ENCODE data around the gene TANC1. TPM values are rescaled to one million over a fixed set of nuclear protein-coding genes. Genes with fewer than 3 reads are reported as not detected.

TANC1 gene
- total RNA-seq, 1 donor from 2014 or later: 84.1 TPM

GRCh38 chr2:159230145-159230877, 261.9 kb downstream of the TANC1 start:
- TF ChIP-seq CTCF (IDR thresholded peaks at IDR 0.05; ENCODE audit: unreplicated experiment): no peak
- H3K4me1 Mint-ChIP-seq (ENCODE audit: unreplicated experiment): peaks cover 11% of the 10 kb centered on the region
- H3K36me3 Mint-ChIP-seq (ENCODE audit: low read depth, unreplicated experiment): peaks cover 40% of the 10 kb centered on the region
- peak overlapping the region; percentile 13 for H3K27ac Mint-ChIP-seq (ENCODE audit: unreplicated experiment)
- DNase-seq (ENCODE audit: low spot score): no peak
- H3K9me3 Mint-ChIP-seq (ENCODE audit: unreplicated experiment): no peaks in the 10 kb centered on the region
- H3K27me3 Mint-ChIP-seq (ENCODE audit: unreplicated experiment): peaks cover 3% of the 10 kb centered on the region
- no peak overlapping the region for H3K4me3 Mint-ChIP-seq (ENCODE audit: unreplicated experiment)

- no peak for TF ChIP-seq CTCF (IDR thresholded peaks at IDR 0.05; ENCODE audit: unreplicated experiment)
- Mint-ChIP-seq H3K4me1 (ENCODE audit: unreplicated experiment) (peaks cover 7% of the 10 kb centered on the region), H3K27me3 (ENCODE audit: unreplicated experiment) (no peaks in the 10 kb centered on the region), H3K4me3 (ENCODE audit: unreplicated experiment) (no peak overlapping the region), H3K27ac (ENCODE audit: unreplicated experiment) (no peak overlapping the region), H3K36me3 (ENCODE audit: low read depth, unreplicated experiment) (peaks cover 40% of the 10 kb centered on the region), H3K9me3 (ENCODE audit: unreplicated experiment) (no peaks in the 10 kb centered on the region)
- no peak for DNase-seq (ENCODE audit: low spot score)
Measured at GRCh38 chr2:159232456-159233170, 264.2 kb downstream of the TANC1 start.

GRCh38 chr2:159234868-159235267, 266.4 kb downstream of the TANC1 start:
- Mint-ChIP-seq H3K27me3 (ENCODE audit: unreplicated experiment) (no peaks in the 10 kb centered on the region), H3K36me3 (ENCODE audit: low read depth, unreplicated experiment) (peaks cover 32% of the 10 kb centered on the region), H3K9me3 (ENCODE audit: unreplicated experiment) (no peaks in the 10 kb centered on the region), H3K4me3 (ENCODE audit: unreplicated experiment) (no peak overlapping the region), H3K27ac (ENCODE audit: unreplicated experiment) (no peak overlapping the region), H3K4me1 (ENCODE audit: unreplicated experiment) (no peaks in the 10 kb centered on the region)
- DNase-seq (ENCODE audit: low spot score): no peak
- no peak for TF ChIP-seq CTCF (IDR thresholded peaks at IDR 0.05; ENCODE audit: unreplicated experiment)

GRCh38 chr2:159243529-159243928, 275.1 kb downstream of the TANC1 start:
- peak overlapping the region; percentile 55 for H3K27ac Mint-ChIP-seq (ENCODE audit: unreplicated experiment)
- DNase-seq (ENCODE audit: low spot score): no peak

More at GRCh38 chr2:159243529-159243928, 275.1 kb downstream of the TANC1 start:
- TF ChIP-seq CTCF (IDR thresholded peaks at IDR 0.05; ENCODE audit: unreplicated experiment): no peak
- Mint-ChIP-seq H3K4me3 (ENCODE audit: unreplicated experiment) (peak overlapping the region; percentile 6), H3K27me3 (ENCODE audit: unreplicated experiment) (peaks cover 7% of the 10 kb centered on the region), H3K4me1 (ENCODE audit: unreplicated experiment) (no peaks in the 10 kb centered on the region), H3K36me3 (ENCODE audit: low read depth, unreplicated experiment) (peaks cover 57% of the 10 kb centered on the region), H3K9me3 (ENCODE audit: unreplicated experiment) (no peaks in the 10 kb centered on the region)
